MCF 10A (cell line): ENCODE data around the gene IQSEC1. TPM values are rescaled to one million over a fixed set of nuclear protein-coding genes. Genes with fewer than 3 reads are reported as not detected.

Experiments used
- BruUV-seq: library from RNA; stranded (reverse); fragments of 400-500 nt; replicated peaks from 2 replicates; lab custom pipeline; 2021; lab: Mats Ljungman, UMichigan
- CTCF ChIA-PET: fragments of 300-600 bp; sonication (Branson Sonifier 250); formaldehyde crosslinking; extraction: SDS; loops from one replicate; lab custom pipeline; 2021; ENCODE audit warnings: antibody characterized with exemption, inconsistent platforms; lab: Yijun Ruan, JAX
- POLR2A ChIA-PET: fragments of 300-600, 350-650 bp; sonication (Branson Sonifier 250); formaldehyde crosslinking; extraction: SDS; loops from one replicate; lab custom pipeline; 2020; ENCODE audit warnings: antibody characterized with exemption, inconsistent platforms; lab: Yijun Ruan, JAX
- DNase-seq: peaks from one replicate; pipeline ENCODE4 v3.0.0-alpha.2; 2018; ENCODE audit not compliant: unreplicated experiment
- H3K27ac Mint-ChIP-seq: one replicate; pipeline ENCODE4 v1.8.0; 2022; ENCODE audit warnings: mild to moderate bottlenecking, low read depth, mixed read lengths; ENCODE audit not compliant: unreplicated experiment
- H3K27me3 Mint-ChIP-seq: one replicate; pipeline ENCODE4 v1.8.0; 2022; ENCODE audit warnings: mixed read lengths; ENCODE audit not compliant: insufficient read depth, unreplicated experiment
- H3K36me3 Mint-ChIP-seq: one replicate; pipeline ENCODE4 v1.8.0; 2022; ENCODE audit warnings: mild to moderate bottlenecking, moderate library complexity, mixed read lengths; ENCODE audit not compliant: insufficient read depth, unreplicated experiment
- H3K4me1 Mint-ChIP-seq: one replicate; pipeline ENCODE4 v1.8.0; 2022; ENCODE audit warnings: mixed read lengths; ENCODE audit not compliant: insufficient read depth, unreplicated experiment
- H3K4me3 Mint-ChIP-seq: one replicate; pipeline ENCODE4 v1.8.0; 2022; ENCODE audit warnings: mild to moderate bottlenecking, moderate library complexity, mixed read lengths; ENCODE audit not compliant: unreplicated experiment
- H3K9me3 Mint-ChIP-seq: one replicate; pipeline ENCODE4 v1.8.0; 2022; ENCODE audit warnings: mixed read lengths; ENCODE audit not compliant: unreplicated experiment
- CTCF ChIP-seq: fragments of 200-600 bp; IDR thresholded peaks from one replicate; pipeline ENCODE4 v1.8.0; 2022; ENCODE audit warnings: antibody characterized with exemption, mild to moderate bottlenecking; ENCODE audit not compliant: unreplicated experiment
- intact Hi-C: fragments of 100-400 bp; cut with micrococcal nuclease; formaldehyde crosslinking; loops from 2 replicates; pipeline ENCODE4 v1.14.1; 2022
- total RNA-seq: library from RNA; stranded (reverse); gene quantifications from 2 replicates; pipeline ENCODE4 v1.2.3, GENCODE V29; 2022

IQSEC1 gene
- total RNA-seq, 1 experiment from 2014 or later: 18.7 TPM

- BruUV-seq: no TSS peak
- Mint-ChIP-seq H3K4me1 (no peaks in the 10 kb centered on the region), H3K27me3 (peaks cover 12% of the 10 kb centered on the region), H3K9me3 (no peaks in the 10 kb centered on the region), H3K27ac (no peak overlapping the region), H3K4me3 (no peak overlapping the region), H3K36me3 (no peaks in the 10 kb centered on the region)
- CTCF ChIA-PET: interaction anchor here (0.7 to 1.2 kb wide), 2 partner anchors 19 to 1512 kb away, joined by 3 to 4 read pairs; no protein-coding TSS in a partner anchor
- intact Hi-C loops: no loop called here
- no peak for DNase-seq
- POLR2A ChIA-PET: no interaction called here
- no peak for TF ChIP-seq CTCF
Observed at GRCh38 chr3:13013994-13014754, 59.1 kb downstream of the IQSEC1 start.

- no peak for TF ChIP-seq CTCF
- intact Hi-C loops: no loop called here
- DNase-seq: no peak
- Mint-ChIP-seq H3K4me1 (no peaks in the 10 kb centered on the region), H3K4me3 (no peak overlapping the region), H3K27ac (no peak overlapping the region), H3K27me3 (peaks cover 12% of the 10 kb centered on the region), H3K9me3 (no peaks in the 10 kb centered on the region), H3K36me3 (no peaks in the 10 kb centered on the region)
- no TSS peak for BruUV-seq
- ChIA-PET POLR2A (no interaction called here), CTCF (interaction anchor here (0.6 to 1.2 kb wide), 2 partner anchors 18 to 1809 kb away, joined by 3 to 4 read pairs; no protein-coding TSS in a partner anchor)
Observed at GRCh38 chr3:13013566-13013965, 59.7 kb downstream of the IQSEC1 start.

GRCh38 chr3:13013151-13013561, 60.1 kb downstream of the IQSEC1 start:
- peaks cover 12% of the 10 kb centered on the region for H3K27me3 Mint-ChIP-seq

More at GRCh38 chr3:13013151-13013561, 60.1 kb downstream of the IQSEC1 start:
- ChIA-PET CTCF (interaction anchor here (0.6 to 1.2 kb wide), 2 partner anchors 18 to 1809 kb away, joined by 3 to 4 read pairs; no protein-coding TSS in a partner anchor), POLR2A (no interaction called here)
- no peak overlapping the region for H3K4me3 Mint-ChIP-seq
- no peaks in the 10 kb centered on the region for H3K36me3 Mint-ChIP-seq
- no peaks in the 10 kb centered on the region for H3K4me1 Mint-ChIP-seq
- DNase-seq: no peak
- H3K27ac Mint-ChIP-seq: no peak overlapping the region
- BruUV-seq: no TSS peak
- TF ChIP-seq CTCF: no peak
- H3K9me3 Mint-ChIP-seq: no peaks in the 10 kb centered on the region
- intact Hi-C loops: no loop called here
